IPS DF 6.9 (cell line): ENCODE results near the gene TMX2.
"Not testable (repeated sequence)": the region's sequence is repeated elsewhere in the genome, so short reads cannot be mapped to it uniquely, and the experiment has no call there.

Experiments
- DNase-seq: peaks from one replicate; pipeline ENCODE4 v3.0.0-alpha.2; 2013; ENCODE audit warnings: low read depth, low spot score
- H3K27ac ChIP-seq: one replicate; pipeline ENCODE4 v1.5.1; 2013; ENCODE audit warnings: low read length, control low read depth
- H3K27me3 ChIP-seq: 2 replicates; pipeline ENCODE4 v1.6.1; 2013; ENCODE audit warnings: mild to moderate bottlenecking, low read length; ENCODE audit not compliant: control insufficient read depth, insufficient read depth
- H3K36me3 ChIP-seq: 2 replicates; pipeline ENCODE4 v1.6.1; 2013; ENCODE audit warnings: low read length; ENCODE audit not compliant: control insufficient read depth, insufficient read depth
- H3K4me1 ChIP-seq: 2 replicates; pipeline ENCODE4 v1.6.1; 2013; ENCODE audit warnings: low read length; ENCODE audit not compliant: control insufficient read depth, insufficient read depth
- H3K4me3 ChIP-seq: 2 replicates; pipeline ENCODE4 v1.5.1; 2013; ENCODE audit warnings: mild to moderate bottlenecking, low read length
- H3K9me3 ChIP-seq: 2 replicates; pipeline ENCODE4 v1.6.1; 2013; ENCODE audit warnings: low read length, inconsistent platforms; ENCODE audit not compliant: control insufficient read depth, insufficient read depth
- WGBS: extraction: QIAGEN DNeasy Blood & Tissue Kit; methylation state at CpG from one replicate; pipeline ENCODE4 v1.1.7; 2013; ENCODE audit warnings: mixed read lengths, missing lambda C conversion rate; ENCODE audit not compliant: insufficient read length, insufficient coverage; 5-methylcytosine and 5-hydroxymethylcytosine counted together

The TMX2 gene

GRCh38 chr11:57711414-57712255 is 758 bp upstream of the TMX2 start, which contains the start of gene MED19:
MED19 (minus strand) TSS chr11:57712215; CDS start chr11:57712179, 36 bp downstream.
- DNase-seq: peak; percentile 89
- Histone ChIP-seq H3K4me1 (no peaks in the 10 kb centered on the region), H3K9me3 (no peaks in the 10 kb centered on the region), H3K36me3 (no peaks in the 10 kb centered on the region), H3K27me3 (no peaks in the 10 kb centered on the region), H3K27ac (no peak within 1 kb of the TSS), H3K4me3 (peak within 1 kb of the TSS; percentile 85)
- no CpG with 5 or more reads among the region's 51 CpGs for WGBS

GRCh38 chr11:57713835-57714234 is 1.4 kb downstream of the TMX2 start:
- Histone ChIP-seq H3K27ac (no peak overlapping the region), H3K27me3 (no peaks in the 10 kb centered on the region), H3K4me1 (no peaks in the 10 kb centered on the region), H3K4me3 (no peak overlapping the region), H3K36me3 (0 out of 2 replicates have a peak, but pooled peaks cover 2% of the 10 kb centered on the region), H3K9me3 (no peaks in the 10 kb centered on the region)
- WGBS: no CpG with 5 or more reads among the region's 2 CpGs
- DNase-seq: no peak

- no CpG with 5 or more reads among the region's 34 CpGs for WGBS
- H3K9me3 ChIP-seq, DNase-seq, H3K27me3 ChIP-seq, H3K4me3 ChIP-seq, H3K4me1 ChIP-seq, H3K27ac ChIP-seq, H3K36me3 ChIP-seq: not testable (repeated sequence)
Measured at GRCh38 chr11:57716726-57717125, 4.3 kb downstream of the TMX2 start.

GRCh38 chr11:57727185-57727584 is 14.8 kb downstream of the TMX2 start:
- Histone ChIP-seq H3K9me3 (no peaks in the 10 kb centered on the region), H3K27me3 (no peaks in the 10 kb centered on the region), H3K4me1 (peaks cover 2% of the 10 kb centered on the region; the same call in 1 of the 2 replicates), H3K27ac (no peak overlapping the region), H3K4me3 (no peak overlapping the region), H3K36me3 (no peaks in the 10 kb centered on the region)
- no peak for DNase-seq
- WGBS: no CpG with 5 or more reads among the region's 2 CpGs

GRCh38 chr11:57728829-57729228 is 16.4 kb downstream of the TMX2 start:
- no peak overlapping the region for H3K4me3 ChIP-seq
- no peak overlapping the region for H3K27ac ChIP-seq
- WGBS: no CpG with 5 or more reads among the region's 7 CpGs

GRCh38 chr11:57729479-57729878 is 17.1 kb downstream of the TMX2 start:
- Histone ChIP-seq H3K9me3 (no peaks in the 10 kb centered on the region), H3K27ac (no peak overlapping the region), H3K27me3 (no peaks in the 10 kb centered on the region), H3K4me3 (no peak overlapping the region), H3K4me1 (peaks cover 2% of the 10 kb centered on the region; the same call in 1 of the 2 replicates), H3K36me3 (no peaks in the 10 kb centered on the region)
- no peak for DNase-seq
- WGBS: no CpG with 5 or more reads among the region's 7 CpGs

More at GRCh38 chr11:57728829-57729228, 16.4 kb downstream of the TMX2 start:
- Histone ChIP-seq H3K27me3 (no peaks in the 10 kb centered on the region), H3K36me3 (no peaks in the 10 kb centered on the region), H3K9me3 (no peaks in the 10 kb centered on the region), H3K4me1 (peaks cover 2% of the 10 kb centered on the region; the same call in 1 of the 2 replicates)
- no peak for DNase-seq

GRCh38 chr11:57732661-57733060 is 20.3 kb downstream of the TMX2 start:
- Histone ChIP-seq H3K36me3 (no peaks in the 10 kb centered on the region; the same call in 1 of the 2 replicates), H3K27me3 (no peaks in the 10 kb centered on the region), H3K27ac (no peak overlapping the region), H3K4me3 (no peak overlapping the region), H3K4me1 (peaks cover 2% of the 10 kb centered on the region; the same call in 1 of the 2 replicates), H3K9me3 (no peaks in the 10 kb centered on the region)
- WGBS: no CpG with 5 or more reads among the region's 1 CpG
- no peak for DNase-seq

- H3K4me3 ChIP-seq: no peak overlapping the region
- no peaks in the 10 kb centered on the region; the same call in 1 of the 2 replicates for H3K4me1 ChIP-seq
- no peak for DNase-seq
- WGBS: no CpG with 5 or more reads among the region's 3 CpGs
- no peaks in the 10 kb centered on the region for H3K27me3 ChIP-seq
- H3K36me3 ChIP-seq: no peaks in the 10 kb centered on the region; the same call in 1 of the 2 replicates
- H3K9me3 ChIP-seq: no peaks in the 10 kb centered on the region
- no peak overlapping the region for H3K27ac ChIP-seq
Measured at GRCh38 chr11:57735619-57736298, 23.4 kb downstream of the TMX2 start.

GRCh38 chr11:57741132-57742086 is 29.0 kb downstream of the TMX2 start, which contains the start of gene SELENOH:
SELENOH (plus strand) TSS chr11:57741491; CDS start chr11:57741596, 105 bp downstream.
- no CpG with 5 or more reads among the region's 75 CpGs for WGBS
- no peaks in the 10 kb centered on the region for H3K27me3 ChIP-seq
- peaks cover 2% of the 10 kb centered on the region; the same call in 1 of the 2 replicates for H3K4me1 ChIP-seq
- H3K9me3 ChIP-seq: no peaks in the 10 kb centered on the region
- no peak within 1 kb of the TSS for H3K27ac ChIP-seq
- peaks cover 10% of the 10 kb centered on the region; the same call in 1 of the 2 replicates for H3K36me3 ChIP-seq
- DNase-seq: peak; percentile 97
- peak within 1 kb of the TSS; percentile 73 for H3K4me3 ChIP-seq
